Gastroesophageal sphincter (tissue), 3 donors: ENCODE data around the gene HMGN3.

Source experiments
- POLR2A ChIP-seq, 2 donors: fragments of 450-650 bp; IDR thresholded peaks; one replicate each; pipeline ENCODE4 v1.6.1; 2017; ENCODE audit warnings: antibody characterized with exemption in 2 of 2, mild to moderate bottlenecking in 2 of 2, moderate library complexity in 1 of 2
- TF ChIP-seq, protein P1 (sequence below), 4 experiments: fragments of 200-600 bp in 2 of 4; fragments of 450-650 bp in 2 of 4; sonication (generic) in 1 of 4; IDR thresholded peaks; one replicate each; pipeline ENCODE4 v1.5.1; 2017 to 2019; ENCODE audit warnings: antibody characterized with exemption in 4 of 4, mild to moderate bottlenecking in 2 of 4, moderate library complexity in 2 of 4

DNA sequence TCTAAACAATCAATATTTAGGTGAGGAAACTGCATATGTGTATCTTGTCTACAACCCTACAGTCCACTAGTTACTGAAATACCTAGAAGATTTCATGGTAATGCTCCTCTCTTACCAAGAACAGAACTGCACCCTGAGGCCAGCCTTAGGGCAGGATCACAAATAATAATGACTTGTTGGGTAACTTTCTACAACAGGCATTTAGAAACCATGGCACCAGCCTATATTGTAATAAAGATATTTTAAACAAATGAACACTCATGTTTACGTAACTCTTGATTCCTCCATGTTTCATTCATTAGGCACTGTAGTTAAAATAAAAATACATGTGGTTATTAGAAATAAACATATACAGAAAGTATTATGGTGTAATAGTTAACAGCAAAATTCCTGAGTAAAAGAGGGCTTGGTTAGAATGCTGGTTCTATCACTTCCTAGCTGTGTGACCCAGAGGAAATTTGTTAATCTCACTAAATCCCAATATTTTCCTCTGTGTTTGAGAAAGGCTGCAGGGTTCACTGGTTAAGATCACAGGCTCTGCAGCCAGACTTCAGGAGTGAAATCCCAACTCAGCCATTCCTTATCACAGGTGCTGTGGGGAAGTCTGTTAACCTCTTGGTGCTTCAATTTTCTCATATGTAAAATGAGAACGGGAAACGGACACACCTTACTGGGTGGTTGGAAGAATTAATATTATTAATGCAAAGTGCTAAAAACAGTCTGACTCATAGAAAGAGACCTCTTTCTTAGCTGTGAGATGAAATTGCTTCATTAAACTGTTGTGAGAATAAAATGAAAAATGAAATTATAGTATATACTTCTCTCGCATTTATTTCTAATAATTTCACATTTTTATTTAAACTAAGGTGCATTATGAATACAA, 8.5 kb downstream of the HMGN3 start:
- TF ChIP-seq, protein P1, sequence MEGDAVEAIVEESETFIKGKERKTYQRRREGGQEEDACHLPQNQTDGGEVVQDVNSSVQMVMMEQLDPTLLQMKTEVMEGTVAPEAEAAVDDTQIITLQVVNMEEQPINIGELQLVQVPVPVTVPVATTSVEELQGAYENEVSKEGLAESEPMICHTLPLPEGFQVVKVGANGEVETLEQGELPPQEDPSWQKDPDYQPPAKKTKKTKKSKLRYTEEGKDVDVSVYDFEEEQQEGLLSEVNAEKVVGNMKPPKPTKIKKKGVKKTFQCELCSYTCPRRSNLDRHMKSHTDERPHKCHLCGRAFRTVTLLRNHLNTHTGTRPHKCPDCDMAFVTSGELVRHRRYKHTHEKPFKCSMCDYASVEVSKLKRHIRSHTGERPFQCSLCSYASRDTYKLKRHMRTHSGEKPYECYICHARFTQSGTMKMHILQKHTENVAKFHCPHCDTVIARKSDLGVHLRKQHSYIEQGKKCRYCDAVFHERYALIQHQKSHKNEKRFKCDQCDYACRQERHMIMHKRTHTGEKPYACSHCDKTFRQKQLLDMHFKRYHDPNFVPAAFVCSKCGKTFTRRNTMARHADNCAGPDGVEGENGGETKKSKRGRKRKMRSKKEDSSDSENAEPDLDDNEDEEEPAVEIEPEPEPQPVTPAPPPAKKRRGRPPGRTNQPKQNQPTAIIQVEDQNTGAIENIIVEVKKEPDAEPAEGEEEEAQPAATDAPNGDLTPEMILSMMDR (IDR thresholded peaks at IDR 0.05), result no peak
- no peak for TF ChIP-seq POLR2A (IDR thresholded peaks at IDR 0.05)
